G401.6 (cell line): ENCODE data around the gene GPR155.
A peak's percentile ranks its signal among the peaks of the same experiment; 100 is the strongest.
"Not testable (repeated sequence)": the region's sequence is repeated elsewhere in the genome, so short reads cannot be mapped to it uniquely, and the experiment has no call there.

ENCODE experiments used
- FAIRE-seq: peaks from 2 replicates; lab custom pipeline; 2012; peaks lifted over from hg19 to GRCh38; lab: Jason Lieb, UNC

GPR155 gene

GRCh38 chr2:174492963-174493431 is 6.2 kb upstream of the GPR155 start:
- no peak for FAIRE-seq

- no peak for FAIRE-seq
These were observed 5.1 kb upstream of the GPR155 start for GRCh38 chr2:174491947-174492346.

GRCh38 chr2:174490051-174490450 is 3.2 kb upstream of the GPR155 start:
- FAIRE-seq, result no peak

GRCh38 chr2:174489520-174489919 is 2.7 kb upstream of the GPR155 start:
- not testable (repeated sequence) for FAIRE-seq

GRCh38 chr2:174487820-174488162 is 962 bp upstream of the GPR155 start:
- FAIRE-seq, result no peak

GRCh38 chr2:174487108-174487819 is 435 bp upstream of the GPR155 start:
- peak; percentile 42 for FAIRE-seq

- no peak for FAIRE-seq
These were observed 854 bp downstream of the GPR155 start for GRCh38 chr2:174485788-174486562.

GRCh38 chr2:174485045-174485444 is 1.8 kb downstream of the GPR155 start:
- not testable (repeated sequence) for FAIRE-seq

GRCh38 chr2:174484573-174484972 is 2.3 kb downstream of the GPR155 start:
- no peak for FAIRE-seq

- FAIRE-seq, result no peak
These were observed 4.0 kb downstream of the GPR155 start for GRCh38 chr2:174482854-174483253.

- FAIRE-seq, result no peak
These were observed 9.1 kb downstream of the GPR155 start for GRCh38 chr2:174477759-174478158.

- no peak for FAIRE-seq
These were observed 13.0 kb downstream of the GPR155 start for GRCh38 chr2:174473796-174474195.

- FAIRE-seq, result no peak
These were observed 21.5 kb downstream of the GPR155 start for GRCh38 chr2:174465327-174465726.

- FAIRE-seq, result no peak
These were observed 25.6 kb downstream of the GPR155 start for GRCh38 chr2:174461221-174461620.

- no peak for FAIRE-seq
These were observed 32.3 kb downstream of the GPR155 start for GRCh38 chr2:174454566-174454965.

- FAIRE-seq, result no peak
These were observed 36.6 kb downstream of the GPR155 start for GRCh38 chr2:174450021-174450816.

GRCh38 chr2:174449033-174449432 is 37.8 kb downstream of the GPR155 start:
- no peak for FAIRE-seq

- FAIRE-seq, result no peak
These were observed 40.3 kb downstream of the GPR155 start for GRCh38 chr2:174446531-174446930.

GRCh38 chr2:174445248-174445647 is 41.6 kb downstream of the GPR155 start:
- no peak for FAIRE-seq

GRCh38 chr2:174444761-174445160 is 42.1 kb downstream of the GPR155 start:
- no peak for FAIRE-seq

- no peak for FAIRE-seq
These were observed 44.0 kb downstream of the GPR155 start for GRCh38 chr2:174442546-174443510.

- no peak for FAIRE-seq
These were observed 46.9 kb downstream of the GPR155 start for GRCh38 chr2:174439950-174440349.
